NCI-H2227 treated with DMSO at 0.1 percent for 48 hours (cell line): Measurements from ENCODE around the gene TAL2.
"Not testable (repeated sequence)": the region's sequence is repeated elsewhere in the genome, so short reads cannot be mapped to it uniquely, and the experiment has no call there.

Experiments used
- DNase-seq: peaks from one replicate; lab custom pipeline; 2025; lab: John Stamatoyannopoulos, UW

The TAL2 gene

DNA sequence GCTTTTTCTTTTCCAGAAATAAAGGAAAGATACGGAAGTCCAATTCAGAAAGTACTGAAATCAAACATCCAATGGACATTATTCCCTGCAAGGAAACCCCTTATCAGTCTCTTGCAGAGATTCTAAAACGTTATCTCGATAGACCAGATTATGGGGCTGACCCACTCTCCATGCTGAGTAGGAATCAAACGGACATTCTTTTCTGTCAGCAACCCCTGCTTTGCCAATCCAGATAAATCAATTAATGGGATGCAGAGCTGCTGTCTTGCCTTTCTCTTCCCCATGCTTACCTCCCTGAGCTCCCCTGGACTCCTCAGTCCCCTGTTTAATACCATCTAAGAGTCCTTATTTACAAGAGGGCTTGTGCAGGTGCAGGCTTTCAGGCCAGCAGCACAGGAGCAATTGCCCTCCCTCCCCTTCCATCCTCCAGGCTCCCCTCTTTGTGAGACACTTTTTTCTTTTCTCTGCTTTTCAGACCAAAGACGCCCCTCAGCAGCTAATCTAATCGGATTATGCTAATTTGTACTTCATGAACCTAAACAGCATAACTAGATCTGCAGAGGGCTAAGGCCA, 14.2 kb downstream of the TAL2 start:
- no peak for DNase-seq

- no peak for DNase-seq
Observed at GRCh38 chr9:105678163-105678562, 15.9 kb downstream of the TAL2 start.

DNA sequence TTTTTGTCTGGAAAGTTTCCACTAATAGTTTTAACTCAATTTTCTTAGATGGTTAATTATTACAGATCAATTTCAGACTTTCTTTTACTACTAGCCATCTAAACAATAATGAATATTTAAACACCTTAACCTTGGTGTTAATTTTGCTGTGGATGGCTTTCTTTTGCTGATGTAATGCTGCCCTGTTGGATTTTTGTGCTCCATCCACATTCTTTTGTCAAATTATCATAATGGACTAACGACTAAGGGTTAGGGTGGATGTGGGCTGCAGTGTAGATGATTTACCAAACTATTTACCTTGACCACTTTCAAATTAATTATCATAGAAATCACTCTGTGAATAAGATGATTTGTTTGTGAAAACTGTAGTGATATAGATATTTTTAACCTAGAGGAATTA, 16.5 kb downstream of the TAL2 start:
- DNase-seq, result no peak

GRCh38 chr9:105679257-105680022, 17.2 kb downstream of the TAL2 start:
- DNase-seq, result no peak

DNA sequence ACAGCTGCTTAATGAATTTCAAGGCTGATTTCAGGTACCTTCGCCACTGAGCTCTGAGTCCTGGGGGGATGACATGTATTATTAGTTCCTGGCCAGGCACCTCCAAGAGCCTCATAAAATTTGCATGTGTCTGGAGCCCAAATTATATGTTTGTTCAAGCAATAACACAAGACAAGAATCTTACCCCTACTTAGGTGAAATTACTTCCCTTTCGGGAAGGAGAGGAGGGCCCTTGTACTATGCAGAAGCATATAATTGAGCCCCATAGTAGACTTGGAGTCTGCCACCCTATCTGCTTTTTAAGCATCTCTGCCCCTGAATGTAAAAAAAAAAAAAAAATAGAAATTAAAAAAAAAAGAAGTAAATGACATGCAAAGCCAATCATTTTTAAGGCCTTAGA, 19.1 kb downstream of the TAL2 start:
- DNase-seq, result peak; percentile 12

DNA sequence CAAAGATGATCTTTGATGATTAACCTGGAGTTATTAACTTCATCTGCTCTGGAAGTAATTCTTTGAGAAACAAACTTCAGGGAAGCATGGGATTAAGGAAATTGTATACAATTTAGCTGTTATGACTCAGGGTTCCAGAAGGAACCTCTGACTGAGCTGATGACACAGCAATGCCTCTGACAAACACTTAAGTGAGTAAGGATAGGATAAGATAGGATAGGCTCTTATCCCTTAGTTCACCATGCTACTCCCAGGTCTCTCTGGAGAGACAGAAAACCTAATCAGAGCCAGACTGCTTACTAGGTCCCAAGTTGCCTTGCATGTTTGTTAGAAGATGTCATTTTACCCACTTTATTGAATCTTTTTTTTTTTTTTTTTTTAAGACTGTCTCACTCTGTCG, 19.5 kb downstream of the TAL2 start:
- no peak for DNase-seq

DNA sequence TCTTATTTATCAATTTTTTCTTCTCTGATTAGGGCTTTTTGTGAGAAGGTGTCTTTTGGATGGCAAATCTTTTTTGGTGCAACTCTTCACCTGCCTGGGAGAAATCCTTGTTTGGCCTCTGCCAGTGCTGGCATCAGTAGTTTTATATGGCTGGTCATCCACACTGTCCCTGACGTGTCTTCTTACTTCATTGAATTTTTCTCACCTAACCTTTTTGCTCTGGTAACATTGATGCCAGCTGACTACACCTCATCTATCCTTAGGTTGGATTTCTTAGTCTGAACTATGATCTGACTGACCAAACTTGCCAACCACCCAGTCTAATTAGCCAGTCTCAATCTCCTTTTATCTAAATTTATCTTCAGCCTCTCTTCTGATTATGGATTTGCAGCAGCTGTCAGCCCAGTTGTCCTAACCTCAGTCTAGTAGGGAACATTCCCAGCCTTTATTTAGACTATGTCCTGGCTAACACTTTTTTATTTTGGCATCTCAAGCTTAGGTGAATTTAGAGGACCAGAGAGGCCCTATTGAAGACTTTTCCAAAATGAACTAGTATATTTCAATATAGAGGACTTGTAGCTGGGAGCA, 21.5 kb downstream of the TAL2 start:
- no peak for DNase-seq

- no peak for DNase-seq
Observed at GRCh38 chr9:105686936-105687335, 24.7 kb downstream of the TAL2 start.

GRCh38 chr9:105690742-105691141, 28.5 kb downstream of the TAL2 start:
- DNase-seq, result no peak

- DNase-seq, result no peak
Observed at GRCh38 chr9:105693435-105694189, 31.4 kb downstream of the TAL2 start.

- peak; percentile 43 for DNase-seq
Observed at GRCh38 chr9:105694190-105694847, 32.1 kb downstream of the TAL2 start, which contains the start of gene TMEM38B. TSS of gene TMEM38B (plus strand) at chr9:105694541. CDS start at chr9:105694661, 120 bp downstream.

- DNase-seq, result peak; percentile 26
Observed at GRCh38 chr9:105694848-105695581, 32.8 kb downstream of the TAL2 start.

GRCh38 chr9:105696219-105696793, 34.0 kb downstream of the TAL2 start:
- no peak for DNase-seq

DNA sequence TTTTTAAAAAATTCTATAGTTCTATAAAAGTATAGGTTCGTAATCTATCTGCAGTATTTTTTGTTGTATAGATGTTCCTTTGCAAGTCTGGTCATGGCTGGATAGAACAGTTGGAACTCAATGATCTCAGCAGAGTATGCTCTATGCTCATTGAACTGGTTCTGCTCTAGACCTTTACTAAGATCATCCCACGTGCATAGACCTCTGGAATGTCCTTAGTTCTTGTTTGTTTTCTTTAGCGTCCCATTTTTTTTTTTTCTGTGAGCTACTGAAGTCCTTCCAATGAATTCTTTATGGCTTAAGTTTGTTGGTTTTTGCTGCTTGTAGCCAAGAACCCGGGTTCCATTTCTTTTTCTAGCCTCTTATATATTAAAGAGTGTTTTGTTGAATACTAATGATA, 35.6 kb downstream of the TAL2 start:
- DNase-seq, result no peak

DNA sequence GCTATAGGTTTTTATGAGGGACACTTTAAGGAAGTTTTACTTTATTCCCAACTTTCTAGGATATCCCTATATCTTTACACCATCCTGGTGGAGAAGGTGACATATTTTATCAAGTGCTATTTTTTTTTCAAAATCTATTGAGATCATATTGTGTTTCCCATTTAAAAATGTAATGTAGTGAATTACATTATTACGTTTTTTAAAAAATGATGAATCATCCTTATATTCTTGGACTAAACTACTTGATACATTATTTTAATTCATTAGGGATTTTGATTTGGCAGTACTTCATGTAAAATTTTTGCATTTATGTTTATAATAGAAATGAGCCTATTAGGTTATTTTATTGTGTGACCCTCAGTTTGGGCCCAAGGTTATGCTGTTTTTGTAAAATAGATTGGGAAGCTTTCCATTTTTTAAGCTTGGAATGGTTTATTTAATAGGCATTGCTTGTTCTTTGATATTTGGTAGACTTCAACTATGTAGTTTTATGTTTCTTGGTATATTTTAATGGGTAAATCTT, 36.2 kb downstream of the TAL2 start:
- no peak for DNase-seq

- DNase-seq, result no peak
Observed at GRCh38 chr9:105700668-105701067, 38.4 kb downstream of the TAL2 start.

DNA sequence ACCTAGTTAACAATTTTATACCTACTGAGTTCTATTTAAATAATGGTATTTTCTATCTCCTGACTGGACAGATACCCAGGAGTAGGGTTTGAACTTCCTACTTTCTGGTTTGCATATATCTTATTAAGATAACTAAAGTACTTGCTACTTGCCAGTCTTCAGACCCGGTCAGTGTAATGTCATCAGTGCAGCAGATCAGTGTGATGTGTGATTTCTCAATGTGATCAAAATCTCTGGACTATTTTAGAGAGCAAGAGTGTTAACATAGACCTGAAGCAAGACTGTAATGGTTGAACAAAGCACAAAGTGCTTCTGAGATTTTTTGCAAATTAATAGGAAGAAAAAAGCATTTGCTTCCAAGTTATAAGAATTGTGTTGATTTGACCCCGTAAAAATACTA, 38.9 kb downstream of the TAL2 start:
- no peak for DNase-seq

- no peak for DNase-seq
Observed at GRCh38 chr9:105702207-105702606, 40.0 kb downstream of the TAL2 start.

DNA sequence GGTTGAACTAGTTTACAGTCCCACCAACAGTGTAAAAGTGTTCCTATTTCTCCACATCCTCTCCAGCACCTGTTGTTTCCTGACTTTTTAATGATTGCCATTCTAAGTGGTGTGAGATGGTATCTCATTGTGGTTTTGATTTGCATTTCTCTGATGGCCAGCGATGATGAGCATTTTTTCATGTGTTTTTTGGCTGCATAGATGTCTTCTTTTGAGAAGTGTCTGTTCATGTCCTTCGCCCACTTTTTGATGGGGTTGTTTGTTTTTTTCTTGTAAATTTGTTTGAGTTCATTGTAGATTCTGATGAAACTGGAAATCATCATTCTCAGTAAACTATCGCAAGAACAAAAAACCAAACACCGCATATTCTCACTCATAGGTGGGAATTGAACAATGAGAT, 41.4 kb downstream of the TAL2 start:
- DNase-seq, result not testable (repeated sequence)

GRCh38 chr9:105706156-105706555, 43.9 kb downstream of the TAL2 start:
- no peak for DNase-seq

GRCh38 chr9:105708405-105708804, 46.1 kb downstream of the TAL2 start:
- no peak for DNase-seq
